ENCODE data around the gene MMP24. TPM values are rescaled to one million over a fixed set of nuclear protein-coding genes. Genes with fewer than 3 reads are reported as not detected.

The MMP24 gene
- total RNA-seq, 1 experiment from 2014 or later: 23.0 TPM

DNA sequence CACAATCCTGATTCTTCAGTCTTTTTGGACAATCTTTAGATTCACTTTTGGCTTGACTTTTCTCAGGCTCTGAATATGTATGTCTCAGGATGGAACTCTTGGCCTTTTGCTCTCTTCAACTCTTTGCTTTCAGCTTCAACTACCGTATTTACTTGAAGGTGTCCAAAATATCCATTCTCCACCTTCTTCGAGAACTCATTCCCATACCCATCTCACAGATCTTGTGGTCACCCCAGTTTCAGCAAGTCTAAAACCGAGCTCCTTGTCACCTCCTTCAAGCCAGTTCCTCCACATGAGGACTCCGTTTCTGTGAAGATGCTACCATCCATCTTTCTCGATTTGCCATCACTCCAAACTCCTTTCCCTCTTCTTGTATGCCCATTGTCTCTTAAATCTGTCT lies 2.0 kb upstream of the MMP24 start:
- H3K9me3 Mint-ChIP-seq: peaks cover 0 to 20% of the 10 kb centered on the region in 2 experiments; a peak in 3 of 5 replicates
- H3K9ac ChIP-seq (ENCODE audit: extremely low read depth, insufficient read length, low read length): no peak overlapping the region
- H3K27ac Mint-ChIP-seq: no peak overlapping the region
- H2BK15ac ChIP-seq (ENCODE audit: low read depth, low read length): no peak overlapping the region
- H3K18ac ChIP-seq (ENCODE audit: insufficient read length, low read depth, low read length): no peak overlapping the region
- H3K4me2 ChIP-seq (ENCODE audit: insufficient read depth, insufficient read length, low read length): no peak overlapping the region
- H3K79me2 ChIP-seq (ENCODE audit: insufficient read depth, low read length): no peaks in the 10 kb centered on the region
- peaks cover 19 to 28% of the 10 kb centered on the region in 2 experiments for H3K4me1 Mint-ChIP-seq
- H2AK5ac ChIP-seq (ENCODE audit: insufficient read length, low read length): no peak overlapping the region
- H3T11ph ChIP-seq (ENCODE audit: low read length): no peak overlapping the region
- no peak overlapping the region for H4K8ac ChIP-seq (replicated peaks; ENCODE audit: insufficient read length, low read depth, low read length)
- H2BK5ac ChIP-seq (ENCODE audit: insufficient read length, low read length): no peak overlapping the region
- TF ChIP-seq CTCF (conservative IDR thresholded peaks at IDR 0.05): no peak
- no peak overlapping the region for H4K5ac ChIP-seq (ENCODE audit: insufficient read length, low read depth, low read length)
- H3K4ac ChIP-seq (ENCODE audit: low read depth, low read length): no peak overlapping the region
- peaks cover 13% of the 10 kb centered on the region for H3K23me2 ChIP-seq (ENCODE audit: insufficient read length, low read depth, low read length, poor library complexity, severe bottlenecking)
- H2BK12ac ChIP-seq (ENCODE audit: insufficient read length, low read depth, low read length): no peak overlapping the region
- H3K79me1 ChIP-seq (ENCODE audit: insufficient read depth, low read depth, low read length, poor library complexity, severe bottlenecking): no peaks in the 10 kb centered on the region
- H2AFZ ChIP-seq (ENCODE audit: low read length): no peak overlapping the region
- H3K4me3 Mint-ChIP-seq: no peak overlapping the region
- H3K9me3 ChIP-seq (ENCODE audit: control insufficient read depth, low read depth, low read length): no peaks in the 10 kb centered on the region
- peaks cover 36% of the 10 kb centered on the region for H3K27me3 Mint-ChIP-seq (ENCODE audit: low read depth)
- DNase-seq: no peak
- H3K36me3 Mint-ChIP-seq (ENCODE audit: insufficient read depth in 1 of 3, low read depth in 3 of 3): peaks cover 0 to 22% (median 3%) of the 10 kb centered on the region in 3 experiments; a peak in 4 of 7 replicates
- H3K27ac ChIP-seq (ENCODE audit: insufficient read length, low read depth, low read length): no peak overlapping the region
- H3K56ac ChIP-seq (ENCODE audit: insufficient read length, low read depth, low read length): no peak overlapping the region
- H4K91ac ChIP-seq (ENCODE audit: insufficient read length, low read depth, low read length): no peak overlapping the region
- H2BK120ac ChIP-seq (ENCODE audit: low read depth, low read length, poor library complexity, severe bottlenecking): no peak overlapping the region
- H4K20me1 ChIP-seq (ENCODE audit: control insufficient read depth, insufficient read depth, insufficient read length): no peaks in the 10 kb centered on the region
- no peak overlapping the region for H2BK20ac ChIP-seq (ENCODE audit: low read depth, low read length, poor library complexity, severe bottlenecking)
- H3K23ac ChIP-seq (ENCODE audit: insufficient read length, low read depth, low read length): no peak overlapping the region
- H3K27me3 ChIP-seq (ENCODE audit: insufficient read depth, low read length): no peaks in the 10 kb centered on the region
- H3K14ac ChIP-seq (ENCODE audit: insufficient read depth, low read length): no peak overlapping the region
- no peaks in the 10 kb centered on the region for H3K4me1 ChIP-seq (ENCODE audit: insufficient read depth, low read length)
- no CpG with 5 or more reads among the region's 5 CpGs for WGBS (ENCODE audit: extremely low coverage, insufficient read length, low lambda C conversion rate)
